HepG2 (cell line): ENCODE measurements around the gene PFN4. TPM values are rescaled to one million over a fixed set of nuclear protein-coding genes. Genes with fewer than 3 reads are reported as not detected.
A peak's percentile ranks its signal among the peaks of the same experiment; 100 is the strongest.
"Not testable (repeated sequence)": the region's sequence is repeated elsewhere in the genome, so short reads cannot be mapped to it uniquely, and the experiment has no call there.

ENCODE experiments used
- FOXA1 ChIP-seq, 2 experiments: fragments of 450-650 bp in 1 of 2; sonication (generic) in 1 of 2; formaldehyde crosslinking in 1 of 2; IDR thresholded peaks; 2 replicates each; pipeline versions ENCODE4 v1.4.0 to v1.6.1; 2016 to 2020; ENCODE audit warnings: missing genetic modification reagents in 1 of 2
- FOXA3 ChIP-seq: IDR thresholded peaks from 2 replicates; pipeline ENCODE4 v1.6.1; 2016; ENCODE audit warnings: missing genetic modification reagents, missing compliant biosample characterization
- FOXC1 ChIP-seq: sonication (generic); formaldehyde crosslinking; IDR thresholded peaks from 2 replicates; pipeline ENCODE4 v1.8.0; 2022; ENCODE audit warnings: mild to moderate bottlenecking, missing genetic modification reagents, borderline replicate concordance
- FOXO1 ChIP-seq: sonication (generic); formaldehyde crosslinking; IDR thresholded peaks from 2 replicates; pipeline ENCODE4 v1.4.0; 2020; ENCODE audit warnings: missing genetic modification reagents
- FOXP1 ChIP-seq, 2 experiments: fragments of 450-650 bp in 1 of 2; IDR thresholded peaks; 2 replicates each; pipeline ENCODE4 v1.6.1; 2017 to 2018; ENCODE audit warnings: antibody characterized with exemption in 1 of 2
- GABPB1 ChIP-seq: IDR thresholded peaks from 2 replicates; pipeline ENCODE4 v1.6.1; 2016; ENCODE audit warnings: mild to moderate bottlenecking, missing genetic modification reagents, moderate library complexity, missing compliant biosample characterization
- GATAD2A ChIP-seq: IDR thresholded peaks from 2 replicates; pipeline ENCODE4 v1.6.1; 2016
- HINFP ChIP-seq: sonication (generic); formaldehyde crosslinking; IDR thresholded peaks from 2 replicates; pipeline ENCODE4 v1.4.0; 2020; ENCODE audit warnings: low read depth, mild to moderate bottlenecking, missing genetic modification reagents
- RARA ChIP-seq: IDR thresholded peaks from 2 replicates; pipeline ENCODE4 v1.6.1; 2016; ENCODE audit warnings: missing genetic modification reagents, missing compliant biosample characterization
- REPIN1 ChIP-seq: sonication (generic); formaldehyde crosslinking; IDR thresholded peaks from 2 replicates; pipeline ENCODE4 v1.8.0; 2022; ENCODE audit warnings: missing genetic modification reagents, low read depth, mild to moderate bottlenecking, borderline replicate concordance
- ZFX ChIP-seq: sonication (generic); formaldehyde crosslinking; IDR thresholded peaks from 2 replicates; pipeline ENCODE4 v1.4.0; 2020; ENCODE audit warnings: mild to moderate bottlenecking, low read depth, missing genetic modification reagents, moderate library complexity
- ZNF274 ChIP-seq: sonication (generic); formaldehyde crosslinking; IDR thresholded peaks from 2 replicates; pipeline ENCODE4 v1.5.1; 2020; ENCODE audit warnings: mild to moderate bottlenecking, missing genetic modification reagents
- ZNF292 ChIP-seq: sonication (generic); formaldehyde crosslinking; IDR thresholded peaks from 2 replicates; pipeline ENCODE4 v1.8.1; 2022; ENCODE audit warnings: mild to moderate bottlenecking, low read depth, missing genetic modification reagents, borderline replicate concordance
- ZNF512 ChIP-seq: sonication (generic); formaldehyde crosslinking; IDR thresholded peaks from 2 replicates; pipeline ENCODE4 v1.4.0; 2020; ENCODE audit warnings: mild to moderate bottlenecking, missing genetic modification reagents
- ZNF598 ChIP-seq: sonication (generic); formaldehyde crosslinking; IDR thresholded peaks from 2 replicates; pipeline ENCODE4 v1.5.1; 2020; ENCODE audit warnings: mild to moderate bottlenecking, missing genetic modification reagents, borderline replicate concordance
- polyA plus RNA-seq, 8 experiments: library from polyadenylated mRNA; depleted of rRNA in 3 of 8; stranded (reverse) in 7 of 8; unstranded in 1 of 8; fragments of >200 nt; fragmentation: Illumina TruSeq in 4 of 8; extraction: Trizol in 4 of 8; gene quantifications; 2 replicates each; pipeline versions ENCODE4 v1.2.1 to v1.2.3, GENCODE V29; 2011 to 2016; ENCODE audit warnings: low read depth in 4 of 8, missing spikeins in 1 of 8, mixed read lengths in 1 of 8; ENCODE audit not compliant: insufficient read depth in 1 of 8
- total RNA-seq, 5 experiments: library from RNA; depleted of rRNA; stranded (reverse); fragments of >200 nt; fragmentation: Illumina TruSeq; extraction: Trizol; gene quantifications; 2 replicates each; pipeline ENCODE4 v1.2.3, GENCODE V29; 2016; ENCODE audit warnings: low read depth in 1 of 5
- TF ChIP-seq, protein P1 (sequence below): sonication (generic); formaldehyde crosslinking; IDR thresholded peaks from 2 replicates; pipeline ENCODE4 v1.5.0; 2020; ENCODE audit warnings: missing genetic modification reagents
- TF ChIP-seq, protein P2 (sequence below): sonication (generic); formaldehyde crosslinking; IDR thresholded peaks from 2 replicates; pipeline ENCODE4 v1.5.1; 2020; ENCODE audit warnings: mild to moderate bottlenecking, missing genetic modification reagents, moderate library complexity
- TF ChIP-seq, protein P3 (sequence below): sonication (generic); formaldehyde crosslinking; IDR thresholded peaks from 2 replicates; pipeline ENCODE4 v1.4.0; 2020; ENCODE audit warnings: missing genetic modification reagents, mild to moderate bottlenecking, borderline replicate concordance

Gene PFN4
- total and polyA plus RNA-seq, 2 of the 13 experiments (the other 11 are each of a cell fraction or from before 2014, with no cell fraction given) = 0.12 to 0.20 TPM

GRCh38 chr2:24095171-24095677 lies 27.9 kb downstream of the PFN4 start (continued):
- TF ChIP-seq HINFP (CRISPR knock-in tag) (0 out of 2 replicates have a peak, but pooled peaks have one; percentile 55), GABPB1 (CRISPR knock-in tag) (peak; percentile 29; the same call in 1 of the 2 replicates), ZFX (CRISPR knock-in tag) (peak; percentile 67), ZNF598 (peak; percentile 22; the same call in 1 of the 2 replicates), ZNF512 (CRISPR knock-in tag) (0 out of 2 replicates have a peak, but pooled peaks have one; percentile 29), FOXP1 (CRISPR knock-in tag; IDR thresholded peaks at IDR 0.05) (peak; percentile 69), GATAD2A (CRISPR knock-in tag) (peak; percentile 21; the same call in 1 of the 2 replicates), FOXA1 (CRISPR knock-in tag; IDR thresholded peaks at IDR 0.05) (peak; percentile 90), RARA (CRISPR knock-in tag) (0 out of 2 replicates have a peak, but pooled peaks have one; percentile 23), REPIN1 (CRISPR knock-in tag) (peak; percentile 53; the same call in 1 of the 2 replicates), ZNF292 (CRISPR knock-in tag) (peak; percentile 92; the same call in 1 of the 2 replicates), FOXC1 (CRISPR knock-in tag) (peak; percentile 54; the same call in 1 of the 2 replicates), FOXA3 (CRISPR knock-in tag) (peak; percentile 79), FOXO1 (peak; percentile 62), ZNF274 (CRISPR knock-in tag) (peak; percentile 79; the same call in 1 of the 2 replicates)
- TF ChIP-seq FOXP1, FOXA1 (IDR thresholded peaks at IDR 0.05): not testable (repeated sequence)
- TF ChIP-seq, protein P1, sequence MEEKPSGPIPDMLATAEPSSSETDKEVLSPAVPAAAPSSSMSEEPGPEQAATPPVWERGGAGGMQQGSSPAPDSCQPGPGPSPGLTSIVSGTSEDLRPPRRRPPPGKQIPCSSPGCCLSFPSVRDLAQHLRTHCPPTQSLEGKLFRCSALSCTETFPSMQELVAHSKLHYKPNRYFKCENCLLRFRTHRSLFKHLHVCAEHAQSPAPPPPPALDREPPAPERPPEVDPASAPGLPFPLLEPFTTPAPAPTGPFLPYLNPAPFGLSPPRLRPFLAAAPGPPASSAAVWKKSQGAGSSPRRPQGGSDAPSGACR (CRISPR knock-in tag) = peak; percentile 63; the same call in 1 of the 2 replicates
- TF ChIP-seq, protein P2, sequence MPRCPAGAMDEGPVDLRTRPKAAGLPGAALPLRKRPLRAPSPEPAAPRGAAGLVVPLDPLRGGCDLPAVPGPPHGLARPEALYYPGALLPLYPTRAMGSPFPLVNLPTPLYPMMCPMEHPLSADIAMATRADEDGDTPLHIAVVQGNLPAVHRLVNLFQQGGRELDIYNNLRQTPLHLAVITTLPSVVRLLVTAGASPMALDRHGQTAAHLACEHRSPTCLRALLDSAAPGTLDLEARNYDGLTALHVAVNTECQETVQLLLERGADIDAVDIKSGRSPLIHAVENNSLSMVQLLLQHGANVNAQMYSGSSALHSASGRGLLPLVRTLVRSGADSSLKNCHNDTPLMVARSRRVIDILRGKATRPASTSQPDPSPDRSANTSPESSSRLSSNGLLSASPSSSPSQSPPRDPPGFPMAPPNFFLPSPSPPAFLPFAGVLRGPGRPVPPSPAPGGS (CRISPR knock-in tag) = peak; percentile 78; the same call in 1 of the 2 replicates
- TF ChIP-seq, protein P3, sequence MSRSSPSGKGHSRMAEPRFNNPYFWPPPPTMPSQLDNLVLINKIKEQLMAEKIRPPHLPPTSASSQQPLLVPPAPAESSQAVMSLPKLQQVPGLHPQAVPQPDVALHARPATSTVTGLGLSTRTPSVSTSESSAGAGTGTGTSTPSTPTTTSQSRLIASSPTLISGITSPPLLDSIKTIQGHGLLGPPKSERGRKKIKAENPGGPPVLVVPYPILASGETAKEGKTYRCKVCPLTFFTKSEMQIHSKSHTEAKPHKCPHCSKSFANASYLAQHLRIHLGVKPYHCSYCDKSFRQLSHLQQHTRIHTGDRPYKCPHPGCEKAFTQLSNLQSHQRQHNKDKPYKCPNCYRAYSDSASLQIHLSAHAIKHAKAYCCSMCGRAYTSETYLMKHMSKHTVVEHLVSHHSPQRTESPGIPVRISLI = 0 out of 2 replicates have a peak, but pooled peaks have one; percentile 28
